Caco-2 (cell line): ENCODE data around the gene OSBPL10. TPM values are rescaled to one million over a fixed set of nuclear protein-coding genes. Genes with fewer than 3 reads are reported as not detected.

ENCODE experiments used
- BruUV-seq: library from RNA; stranded (reverse); fragments of 400-500 nt; replicated peaks from 2 replicates; lab custom pipeline; 2021; lab: Mats Ljungman, UMichigan
- CTCF ChIA-PET: fragments of 300-600 bp; sonication (Branson Sonifier 250); formaldehyde crosslinking; loops from one replicate; lab custom pipeline; 2022; ENCODE audit warnings: antibody characterized with exemption; lab: Charles Lee
- POLR2A ChIA-PET: fragments of 300-600 bp; sonication (Branson Sonifier 250); formaldehyde crosslinking; loops from one replicate; lab custom pipeline; 2022; ENCODE audit warnings: antibody characterized with exemption; lab: Charles Lee
- DNase-seq, 2 experiments: peaks; one replicate each; pipeline versions ENCODE4 v3.0.0 to v3.0.0-alpha.2; 2020 to 2022
- H3K27me3 ChIP-seq: replicated peaks from 2 replicates; pipeline ENCODE4 v1.6.0; 2011; ENCODE audit warnings: low read length; ENCODE audit not compliant: control insufficient read depth, insufficient read depth
- H3K36me3 ChIP-seq: 2 replicates; pipeline ENCODE4 v1.5.1; 2011; ENCODE audit warnings: low read length; ENCODE audit not compliant: control insufficient read depth, insufficient read depth
- H3K4me1 ChIP-seq: fragments of 250-450 bp; sonication (Bioruptor Pico); 2 replicates; pipeline ENCODE4 v1.5.1; 2020; ENCODE audit warnings: mild to moderate bottlenecking
- H3K4me3 ChIP-seq: 2 replicates; pipeline ENCODE4 v1.5.1; 2011; ENCODE audit warnings: low read depth, mild to moderate bottlenecking, control low read depth, low read length
- H3K9me3 ChIP-seq: fragments of 250-450 bp; sonication (Bioruptor Pico); 2 replicates; pipeline ENCODE4 v1.5.1; 2020; ENCODE audit warnings: mild to moderate bottlenecking, moderate library complexity
- H3K27ac Mint-ChIP-seq: one replicate; pipeline ENCODE4 v1.8.0; 2022; ENCODE audit warnings: mixed read lengths; ENCODE audit not compliant: unreplicated experiment
- H3K27me3 Mint-ChIP-seq: one replicate; pipeline ENCODE4 v1.8.0; 2022; ENCODE audit warnings: mixed read lengths; ENCODE audit not compliant: insufficient read depth, unreplicated experiment
- H3K36me3 Mint-ChIP-seq: one replicate; pipeline ENCODE4 v1.8.0; 2022; ENCODE audit warnings: mild to moderate bottlenecking, mixed read lengths; ENCODE audit not compliant: insufficient read depth, unreplicated experiment
- H3K4me1 Mint-ChIP-seq: one replicate; pipeline ENCODE4 v1.8.0; 2022; ENCODE audit warnings: low read depth, mixed read lengths; ENCODE audit not compliant: unreplicated experiment
- H3K4me3 Mint-ChIP-seq: one replicate; pipeline ENCODE4 v1.8.0; 2022; ENCODE audit warnings: mild to moderate bottlenecking, moderate library complexity, mixed read lengths; ENCODE audit not compliant: unreplicated experiment
- H3K9me3 Mint-ChIP-seq: one replicate; pipeline ENCODE4 v1.8.0; 2022; ENCODE audit warnings: mixed read lengths; ENCODE audit not compliant: unreplicated experiment
- CTCF ChIP-seq, 2 experiments: fragments of 200-600 bp in 1 of 2; IDR thresholded peaks; 1 replicate in 1 of 2; 2 replicates in 1 of 2; pipeline versions ENCODE4 v1.5.1 to v1.8.0; 2011 to 2022; ENCODE audit warnings: antibody characterized with exemption in 1 of 2, control low read depth in 1 of 2, inconsistent platforms in 1 of 2, low read depth in 1 of 2, low read length in 1 of 2, mild to moderate bottlenecking in 1 of 2, moderate library complexity in 1 of 2; ENCODE audit not compliant: insufficient read depth in 1 of 2, severe bottlenecking in 1 of 2, unreplicated experiment in 1 of 2
- intact Hi-C: fragments of 100-400 bp; cut with micrococcal nuclease; formaldehyde crosslinking; loops from one replicate; pipeline ENCODE4 v1.10.0; 2022; ENCODE audit not compliant: unreplicated experiment
- total RNA-seq: library from RNA; stranded (reverse); gene quantifications from 2 replicates; pipeline ENCODE4 v1.2.3, GENCODE V29; 2022

OSBPL10 gene
- total RNA-seq, 1 experiment from 2014 or later: 71.2 TPM

DNA sequence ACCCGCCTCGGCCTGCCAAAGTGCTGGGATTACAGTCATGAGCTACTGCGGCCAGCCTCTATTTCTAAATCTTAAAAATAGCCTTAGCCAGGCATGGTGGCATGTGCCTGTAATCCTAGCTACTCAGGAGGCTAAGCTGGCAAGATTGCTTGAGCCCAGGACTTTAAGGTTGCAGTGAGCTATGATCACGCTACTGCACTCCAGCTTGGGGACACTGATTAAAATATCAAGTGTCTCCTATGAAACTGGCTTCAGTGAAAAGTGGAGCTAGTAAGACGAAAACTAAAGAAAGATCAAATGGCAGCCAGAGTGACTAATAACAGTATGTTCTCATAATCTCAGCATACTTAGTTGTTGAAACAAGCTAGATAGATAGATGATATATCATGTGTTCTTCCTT lies 335.8 kb downstream of the OSBPL10 start:
- Histone ChIP-seq H3K4me3 (no peak overlapping the region), H3K4me1 (no peaks in the 10 kb centered on the region), H3K36me3 (peaks cover 9% of the 10 kb centered on the region), H3K27me3 (no peaks in the 10 kb centered on the region), H3K9me3 (peaks cover 18% of the 10 kb centered on the region)
- no peaks in the 10 kb centered on the region for H3K4me1 Mint-ChIP-seq
- H3K27me3 Mint-ChIP-seq: no peaks in the 10 kb centered on the region
- H3K27ac Mint-ChIP-seq: no peak overlapping the region
- no peak for DNase-seq
- H3K9me3 Mint-ChIP-seq: peaks cover 30% of the 10 kb centered on the region
- no peak for TF ChIP-seq CTCF (IDR thresholded peaks at IDR 0.05; ENCODE audit: insufficient read depth in 1 of 2, low read depth in 1 of 2, low read length in 1 of 2, severe bottlenecking in 1 of 2, unreplicated experiment in 1 of 2)
- CTCF ChIA-PET: no interaction called here
- BruUV-seq: no TSS peak
- H3K4me3 Mint-ChIP-seq: no peak overlapping the region
- H3K36me3 Mint-ChIP-seq: peaks cover 66% of the 10 kb centered on the region
- POLR2A ChIA-PET: no interaction called here
- intact Hi-C loops: no loop called here

DNA sequence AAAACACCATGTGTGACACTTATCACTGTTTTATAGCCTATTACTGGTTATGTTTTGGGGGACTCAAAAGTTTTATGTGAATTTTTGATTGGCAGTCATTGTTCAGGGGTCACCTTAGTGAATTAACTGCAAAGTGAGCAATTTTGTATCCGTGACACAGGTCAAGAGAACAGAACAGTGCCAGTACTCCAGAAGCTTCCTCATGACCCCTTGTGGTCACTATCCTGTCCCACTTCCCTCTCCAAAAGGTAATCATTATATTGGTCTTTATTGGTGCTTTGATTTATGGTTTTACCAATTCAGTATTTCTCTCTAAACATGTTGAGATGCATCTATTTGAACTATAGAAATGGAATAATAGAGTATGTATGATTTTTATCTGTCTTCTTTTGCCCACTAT lies 341.2 kb downstream of the OSBPL10 start:
- Mint-ChIP-seq H3K36me3 (peaks cover 39% of the 10 kb centered on the region), H3K4me3 (no peak overlapping the region), H3K27me3 (no peaks in the 10 kb centered on the region), H3K9me3 (no peaks in the 10 kb centered on the region), H3K4me1 (no peaks in the 10 kb centered on the region), H3K27ac (no peak overlapping the region)
- DNase-seq: no peak
- CTCF ChIA-PET: no interaction called here
- Histone ChIP-seq H3K4me3 (no peak overlapping the region), H3K9me3 (no peaks in the 10 kb centered on the region), H3K36me3 (no peaks in the 10 kb centered on the region), H3K27me3 (no peaks in the 10 kb centered on the region), H3K4me1 (peaks cover 14% of the 10 kb centered on the region)
- peak in 1 of 2 experiments; percentile 18 for TF ChIP-seq CTCF (IDR thresholded peaks at IDR 0.05; ENCODE audit: insufficient read depth in 1 of 2, low read depth in 1 of 2, low read length in 1 of 2, severe bottlenecking in 1 of 2, unreplicated experiment in 1 of 2)
- POLR2A ChIA-PET: no interaction called here
- intact Hi-C loops: no loop called here
- no TSS peak for BruUV-seq

GRCh38 chr3:31636694-31637442 lies 344.2 kb downstream of the OSBPL10 start:
- Mint-ChIP-seq H3K9me3 (no peaks in the 10 kb centered on the region), H3K27ac (no peak overlapping the region), H3K4me1 (no peaks in the 10 kb centered on the region), H3K27me3 (no peaks in the 10 kb centered on the region), H3K36me3 (peaks cover 38% of the 10 kb centered on the region), H3K4me3 (no peak overlapping the region)
- Histone ChIP-seq H3K36me3 (no peaks in the 10 kb centered on the region), H3K27me3 (no peaks in the 10 kb centered on the region), H3K4me3 (no peak overlapping the region), H3K9me3 (no peaks in the 10 kb centered on the region), H3K4me1 (peaks cover 14% of the 10 kb centered on the region)
- BruUV-seq: TSS peak; percentile 63
- no peak for TF ChIP-seq CTCF (IDR thresholded peaks at IDR 0.05; ENCODE audit: insufficient read depth in 1 of 2, low read depth in 1 of 2, low read length in 1 of 2, severe bottlenecking in 1 of 2, unreplicated experiment in 1 of 2)
- POLR2A ChIA-PET: no interaction called here
- CTCF ChIA-PET: no interaction called here
- intact Hi-C loops: no loop called here
- DNase-seq: no peak
